Neural progenitor cell (in vitro differentiated cells): ENCODE data around the gene SEZ6L. TPM values are rescaled to one million over a fixed set of nuclear protein-coding genes. Genes with fewer than 3 reads are reported as not detected.

ENCODE experiments used
- DNase-seq: peaks from one replicate; pipeline ENCODE4 v3.0.0-alpha.2; 2016; ENCODE audit warnings: low spot score
- H2AFZ ChIP-seq: fragments of 200-600 bp; sonication (generic); replicated peaks from 2 replicates; pipeline ENCODE4 v1.6.1; 2016; ENCODE audit warnings: antibody characterized with exemption
- H3F3A ChIP-seq: fragments of 200-600 bp; sonication (generic); 2 replicates; pipeline ENCODE4 v1.6.1; 2016; ENCODE audit warnings: antibody characterized with exemption, low read depth
- H3K27ac ChIP-seq: fragments of 200-600 bp; sonication (generic); 2 replicates; pipeline ENCODE4 v1.5.1; 2016; ENCODE audit warnings: mild to moderate bottlenecking
- H3K27me3 ChIP-seq: fragments of 200-600 bp; sonication (generic); 2 replicates; pipeline ENCODE4 v1.6.1; 2016; ENCODE audit warnings: mild to moderate bottlenecking, moderate library complexity
- H3K36me3 ChIP-seq: fragments of 200-600 bp; sonication (generic); 2 replicates; pipeline ENCODE4 v1.5.1; 2016
- H3K4me1 ChIP-seq: fragments of 200-600 bp; sonication (generic); 2 replicates; pipeline ENCODE4 v1.6.1; 2016; ENCODE audit warnings: mixed run types
- H3K4me2 ChIP-seq: fragments of 200-600 bp; sonication (generic); 2 replicates; pipeline ENCODE4 v1.6.1; 2016
- H3K4me3 ChIP-seq: fragments of 200-600 bp; sonication (generic); 2 replicates; pipeline ENCODE4 v1.5.1; 2016
- H3K79me2 ChIP-seq: fragments of 200-600 bp; sonication (generic); 2 replicates; pipeline ENCODE4 v1.6.1; 2016; ENCODE audit warnings: low read depth
- H3K9ac ChIP-seq: fragments of 200-600 bp; sonication (generic); 2 replicates; pipeline ENCODE4 v1.6.1; 2016
- H3K9me3 ChIP-seq: fragments of 200-600 bp; sonication (generic); 2 replicates; pipeline ENCODE4 v1.5.1; 2016; ENCODE audit warnings: low read depth
- H4K20me1 ChIP-seq: fragments of 200-600 bp; sonication (generic); 2 replicates; pipeline ENCODE4 v1.6.1; 2016; ENCODE audit warnings: low read depth
- H3K27ac Mint-ChIP-seq: 3 replicates; pipeline ENCODE4 v1.8.0; 2021; ENCODE audit warnings: mixed read lengths
- H3K27me3 Mint-ChIP-seq: 2 replicates; pipeline ENCODE4 v1.8.0; 2022; ENCODE audit warnings: low read depth, mild to moderate bottlenecking, inconsistent platforms, moderate library complexity, mixed read lengths; ENCODE audit not compliant: insufficient read depth
- H3K36me3 Mint-ChIP-seq: 3 replicates; pipeline ENCODE4 v1.8.0; 2021; ENCODE audit warnings: mixed read lengths
- H3K4me1 Mint-ChIP-seq: 3 replicates; pipeline ENCODE4 v1.8.0; 2021; ENCODE audit warnings: mixed read lengths
- H3K4me3 Mint-ChIP-seq: 3 replicates; pipeline ENCODE4 v1.8.0; 2021; ENCODE audit warnings: mild to moderate bottlenecking, moderate library complexity, mixed read lengths
- H3K9me3 Mint-ChIP-seq: 3 replicates; pipeline ENCODE4 v1.8.0; 2020; ENCODE audit warnings: mixed read lengths
- CTCF ChIP-seq: fragments of 200-600 bp; sonication (generic); IDR thresholded peaks from 2 replicates; pipeline ENCODE4 v1.5.1; 2017; ENCODE audit warnings: antibody characterized with exemption, mild to moderate bottlenecking
- EZH2 ChIP-seq: fragments of 200-600 bp; sonication (generic); IDR thresholded peaks from 2 replicates; pipeline ENCODE4 v1.6.1; 2017; ENCODE audit warnings: antibody characterized with exemption, mild to moderate bottlenecking, moderate library complexity
- EZH2phosphoT487 ChIP-seq: fragments of 200-600 bp; sonication (generic); IDR thresholded peaks from 2 replicates; pipeline ENCODE4 v1.6.1; 2017; ENCODE audit warnings: antibody characterized with exemption
- total RNA-seq: library from RNA; depleted of rRNA; stranded (reverse); fragments of >200 nt; gene quantifications from 2 replicates; pipeline ENCODE4 v1.2.3, GENCODE V29; 2015; ENCODE audit warnings: low replicate concordance

The SEZ6L gene
- total RNA-seq, 1 donor from 2014 or later: 0.22 TPM

- peaks cover 88% of the 10 kb centered on the region for H3K27me3 ChIP-seq
- Mint-ChIP-seq H3K36me3 (no peaks in the 10 kb centered on the region), H3K4me1 (peaks cover 2% of the 10 kb centered on the region), H3K9me3 (peaks cover under 1% of the 10 kb centered on the region), H3K4me3 (no peak overlapping the region), H3K27me3 (peaks cover 11% of the 10 kb centered on the region), H3K27ac (no peak overlapping the region)
- no peak overlapping the region for H3K9ac ChIP-seq
- no peaks in the 10 kb centered on the region for H3K4me1 ChIP-seq
- H3K27ac ChIP-seq: no peak overlapping the region
- no peaks in the 10 kb centered on the region for H3K36me3 ChIP-seq
- H3K9me3 ChIP-seq: no peaks in the 10 kb centered on the region
- TF ChIP-seq CTCF: no peak
- TF ChIP-seq EZH2phosphoT487: no peak
- TF ChIP-seq EZH2: no peak
- H3K79me2 ChIP-seq: no peaks in the 10 kb centered on the region
- no peak overlapping the region for H3K4me2 ChIP-seq
- no peaks in the 10 kb centered on the region for H4K20me1 ChIP-seq
- no peaks in the 10 kb centered on the region for H3F3A ChIP-seq
- H3K4me3 ChIP-seq: no peak overlapping the region
- peak; percentile 41 for DNase-seq
- H2AFZ ChIP-seq: no peak overlapping the region
Measured at GRCh38 chr22:26245001-26245400, 75.7 kb downstream of the SEZ6L start.

- H3K27ac ChIP-seq: no peak overlapping the region
- H3F3A ChIP-seq: no peaks in the 10 kb centered on the region
- H3K4me2 ChIP-seq: no peak overlapping the region
- H2AFZ ChIP-seq: no peak overlapping the region
- no peaks in the 10 kb centered on the region for H3K79me2 ChIP-seq
- H3K9ac ChIP-seq: no peak overlapping the region
- TF ChIP-seq EZH2: no peak
- no peak for TF ChIP-seq EZH2phosphoT487
- TF ChIP-seq CTCF: no peak
- H3K4me3 ChIP-seq: no peak overlapping the region
- H3K4me1 ChIP-seq: no peaks in the 10 kb centered on the region
- H3K27ac Mint-ChIP-seq: no peak overlapping the region
- H3K9me3 Mint-ChIP-seq: peaks cover 3% of the 10 kb centered on the region
- H3K36me3 Mint-ChIP-seq: no peaks in the 10 kb centered on the region
- no peak for DNase-seq
- peaks cover 11% of the 10 kb centered on the region for H3K27me3 Mint-ChIP-seq
- H3K36me3 ChIP-seq: no peaks in the 10 kb centered on the region
- H3K9me3 ChIP-seq: no peaks in the 10 kb centered on the region
- H3K27me3 ChIP-seq: peaks cover 83% of the 10 kb centered on the region
- H3K4me3 Mint-ChIP-seq: no peak overlapping the region
- H4K20me1 ChIP-seq: no peaks in the 10 kb centered on the region
- H3K4me1 Mint-ChIP-seq: no peaks in the 10 kb centered on the region
Measured at GRCh38 chr22:26246552-26246951, 77.3 kb downstream of the SEZ6L start.

GRCh38 chr22:26251869-26252268, 82.6 kb downstream of the SEZ6L start:
- H3K27me3 ChIP-seq: peaks cover 39% of the 10 kb centered on the region
- H3K4me3 ChIP-seq: no peak overlapping the region
- H3K27me3 Mint-ChIP-seq: peaks cover 9% of the 10 kb centered on the region
- no peaks in the 10 kb centered on the region for H3K9me3 ChIP-seq
- peaks cover 3% of the 10 kb centered on the region for H3K9me3 Mint-ChIP-seq
- DNase-seq: no peak
- H3K79me2 ChIP-seq: no peaks in the 10 kb centered on the region
- no peak overlapping the region for H2AFZ ChIP-seq
- H3F3A ChIP-seq: no peaks in the 10 kb centered on the region
- H3K36me3 ChIP-seq: no peaks in the 10 kb centered on the region
- H3K9ac ChIP-seq: no peak overlapping the region
- H3K4me3 Mint-ChIP-seq: no peak overlapping the region
- H3K4me2 ChIP-seq: no peak overlapping the region
- no peak overlapping the region for H3K27ac Mint-ChIP-seq
- no peaks in the 10 kb centered on the region for H4K20me1 ChIP-seq
- TF ChIP-seq EZH2 (no peak), CTCF (no peak), EZH2phosphoT487 (no peak)
- H3K4me1 ChIP-seq: no peaks in the 10 kb centered on the region
- no peak overlapping the region for H3K27ac ChIP-seq
- H3K36me3 Mint-ChIP-seq: no peaks in the 10 kb centered on the region
- H3K4me1 Mint-ChIP-seq: no peaks in the 10 kb centered on the region
